ENCODE data around the gene SRBD1. TPM values are rescaled to one million over a fixed set of nuclear protein-coding genes. Genes with fewer than 3 reads are reported as not detected.
A peak's percentile ranks its signal among the peaks of the same experiment; 100 is the strongest.

The SRBD1 gene
- total RNA-seq, 1 experiment from 2014 or later = 17.3 TPM

- DNase-seq (ENCODE audit: unreplicated experiment) = peak; percentile 43
- Mint-ChIP-seq H3K9me3 (ENCODE audit: unreplicated experiment) (no peaks in the 10 kb centered on the region), H3K36me3 (ENCODE audit: insufficient read depth, unreplicated experiment) (peaks cover 31% of the 10 kb centered on the region), H3K27ac (ENCODE audit: low read depth, unreplicated experiment) (no peak overlapping the region), H3K4me1 (ENCODE audit: insufficient read depth, unreplicated experiment) (peaks cover 5% of the 10 kb centered on the region), H3K4me3 (ENCODE audit: unreplicated experiment) (no peak overlapping the region), H3K27me3 (ENCODE audit: insufficient read depth, unreplicated experiment) (no peaks in the 10 kb centered on the region)
- intact Hi-C loops (cut with micrococcal nuclease) = loop anchor here (1.0 kb wide), 1 partner anchor 597 kb away; no protein-coding TSS in a partner anchor
- BruUV-seq (replicated peaks) = no TSS peak
- ChIA-PET CTCF (no interaction called here), POLR2A (no interaction called here)
- TF ChIP-seq, protein P1, sequence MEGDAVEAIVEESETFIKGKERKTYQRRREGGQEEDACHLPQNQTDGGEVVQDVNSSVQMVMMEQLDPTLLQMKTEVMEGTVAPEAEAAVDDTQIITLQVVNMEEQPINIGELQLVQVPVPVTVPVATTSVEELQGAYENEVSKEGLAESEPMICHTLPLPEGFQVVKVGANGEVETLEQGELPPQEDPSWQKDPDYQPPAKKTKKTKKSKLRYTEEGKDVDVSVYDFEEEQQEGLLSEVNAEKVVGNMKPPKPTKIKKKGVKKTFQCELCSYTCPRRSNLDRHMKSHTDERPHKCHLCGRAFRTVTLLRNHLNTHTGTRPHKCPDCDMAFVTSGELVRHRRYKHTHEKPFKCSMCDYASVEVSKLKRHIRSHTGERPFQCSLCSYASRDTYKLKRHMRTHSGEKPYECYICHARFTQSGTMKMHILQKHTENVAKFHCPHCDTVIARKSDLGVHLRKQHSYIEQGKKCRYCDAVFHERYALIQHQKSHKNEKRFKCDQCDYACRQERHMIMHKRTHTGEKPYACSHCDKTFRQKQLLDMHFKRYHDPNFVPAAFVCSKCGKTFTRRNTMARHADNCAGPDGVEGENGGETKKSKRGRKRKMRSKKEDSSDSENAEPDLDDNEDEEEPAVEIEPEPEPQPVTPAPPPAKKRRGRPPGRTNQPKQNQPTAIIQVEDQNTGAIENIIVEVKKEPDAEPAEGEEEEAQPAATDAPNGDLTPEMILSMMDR (IDR thresholded peaks at IDR 0.05; ENCODE audit: unreplicated experiment) = no peak
Measured at GRCh38 chr2:45578056-45578843, 32.8 kb downstream of the SRBD1 start.

DNA sequence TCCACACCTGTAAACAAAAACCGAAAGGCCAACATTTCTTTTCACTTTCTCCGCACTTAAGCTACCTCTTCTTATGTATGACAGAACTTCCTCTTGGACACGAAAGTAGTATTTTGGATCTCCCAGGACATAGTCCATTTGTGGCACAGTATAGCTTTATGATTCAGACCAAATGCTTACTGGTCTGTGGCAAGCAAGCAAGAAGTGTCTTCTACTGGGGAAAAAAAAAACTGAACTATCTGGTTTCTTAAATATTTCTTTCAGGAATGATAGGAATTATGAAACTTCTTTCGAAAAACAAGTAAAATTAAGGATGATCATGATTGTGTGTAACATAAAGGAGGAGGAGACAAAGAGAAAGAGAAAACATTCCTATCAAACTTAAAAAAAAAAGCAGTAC is 33.6 kb downstream of the SRBD1 start:
- Mint-ChIP-seq H3K4me1 (ENCODE audit: insufficient read depth, unreplicated experiment) (peaks cover 5% of the 10 kb centered on the region), H3K27ac (ENCODE audit: low read depth, unreplicated experiment) (no peak overlapping the region), H3K27me3 (ENCODE audit: insufficient read depth, unreplicated experiment) (no peaks in the 10 kb centered on the region), H3K4me3 (ENCODE audit: unreplicated experiment) (no peak overlapping the region), H3K9me3 (ENCODE audit: unreplicated experiment) (no peaks in the 10 kb centered on the region), H3K36me3 (ENCODE audit: insufficient read depth, unreplicated experiment) (peaks cover 35% of the 10 kb centered on the region)
- ChIA-PET POLR2A (no interaction called here), CTCF (interaction anchor here (0.7 to 2.0 kb wide), 3 partner anchors 8 to 17 kb away, joined by 4 to 10 read pairs (median 4); no protein-coding TSS in a partner anchor)
- intact Hi-C loops (cut with micrococcal nuclease) = no loop called here
- BruUV-seq (replicated peaks) = no TSS peak
- no peak for DNase-seq (ENCODE audit: unreplicated experiment)
- TF ChIP-seq, protein P1 (IDR thresholded peaks at IDR 0.05; ENCODE audit: unreplicated experiment) = no peak

- no peak for DNase-seq (ENCODE audit: unreplicated experiment)
- H3K9me3 Mint-ChIP-seq (ENCODE audit: unreplicated experiment) = peaks cover 14% of the 10 kb centered on the region
- peaks cover 6% of the 10 kb centered on the region for H3K4me1 Mint-ChIP-seq (ENCODE audit: insufficient read depth, unreplicated experiment)
- CTCF ChIA-PET = interaction anchor here (2.0 kb wide), 1 partner anchor 10 kb away, joined by 10 read pairs; no protein-coding TSS in a partner anchor
- no peaks in the 10 kb centered on the region for H3K27me3 Mint-ChIP-seq (ENCODE audit: insufficient read depth, unreplicated experiment)
- no peak overlapping the region for H3K27ac Mint-ChIP-seq (ENCODE audit: low read depth, unreplicated experiment)
- POLR2A ChIA-PET = interaction anchor here (0.7 kb wide), 1 partner anchor 275 kb away, joined by 3 read pairs; no protein-coding TSS in a partner anchor
- peaks cover 31% of the 10 kb centered on the region for H3K36me3 Mint-ChIP-seq (ENCODE audit: insufficient read depth, unreplicated experiment)
- H3K4me3 Mint-ChIP-seq (ENCODE audit: unreplicated experiment) = no peak overlapping the region
- intact Hi-C loops (cut with micrococcal nuclease) = no loop called here
- TF ChIP-seq, protein P1 (IDR thresholded peaks at IDR 0.05; ENCODE audit: unreplicated experiment) = no peak
- no TSS peak for BruUV-seq (replicated peaks)
Measured at GRCh38 chr2:45575881-45576280, 35.2 kb downstream of the SRBD1 start.

GRCh38 chr2:45572979-45573378 is 38.1 kb downstream of the SRBD1 start:
- POLR2A ChIA-PET = interaction anchor here (0.8 to 0.9 kb wide), 2 partner anchors 11 to 25 kb away, joined by 3 read pairs; no protein-coding TSS in a partner anchor
- Mint-ChIP-seq H3K4me1 (ENCODE audit: insufficient read depth, unreplicated experiment) (peaks cover 20% of the 10 kb centered on the region), H3K27me3 (ENCODE audit: insufficient read depth, unreplicated experiment) (no peaks in the 10 kb centered on the region), H3K36me3 (ENCODE audit: insufficient read depth, unreplicated experiment) (peaks cover 33% of the 10 kb centered on the region), H3K4me3 (ENCODE audit: unreplicated experiment) (no peak overlapping the region), H3K9me3 (ENCODE audit: unreplicated experiment) (peaks cover 16% of the 10 kb centered on the region), H3K27ac (ENCODE audit: low read depth, unreplicated experiment) (no peak overlapping the region)
- CTCF ChIA-PET = no interaction called here
- TF ChIP-seq, protein P1 (IDR thresholded peaks at IDR 0.05; ENCODE audit: unreplicated experiment) = no peak
- intact Hi-C loops (cut with micrococcal nuclease) = no loop called here
- no TSS peak for BruUV-seq (replicated peaks)
- no peak for DNase-seq (ENCODE audit: unreplicated experiment)

Measured in MCF 10A (cell line).